PC-3 (cell line): ENCODE results near the gene RPS21.

Experiments used
- EZH2phosphoT487 ChIP-seq: fragments of 300-600 bp; sonication (generic); IDR thresholded peaks from 2 replicates; pipeline ENCODE4 v1.6.1; 2018; ENCODE audit warnings: mild to moderate bottlenecking, antibody characterized with exemption, low read length, borderline replicate concordance
- TF ChIP-seq, protein P1 (sequence below): fragments of 300-600 bp; sonication (generic); conservative IDR thresholded peaks from 2 replicates; pipeline ENCODE4 v1.5.1; 2017; ENCODE audit warnings: antibody characterized with exemption, low read depth, mild to moderate bottlenecking, low read length

DNA sequence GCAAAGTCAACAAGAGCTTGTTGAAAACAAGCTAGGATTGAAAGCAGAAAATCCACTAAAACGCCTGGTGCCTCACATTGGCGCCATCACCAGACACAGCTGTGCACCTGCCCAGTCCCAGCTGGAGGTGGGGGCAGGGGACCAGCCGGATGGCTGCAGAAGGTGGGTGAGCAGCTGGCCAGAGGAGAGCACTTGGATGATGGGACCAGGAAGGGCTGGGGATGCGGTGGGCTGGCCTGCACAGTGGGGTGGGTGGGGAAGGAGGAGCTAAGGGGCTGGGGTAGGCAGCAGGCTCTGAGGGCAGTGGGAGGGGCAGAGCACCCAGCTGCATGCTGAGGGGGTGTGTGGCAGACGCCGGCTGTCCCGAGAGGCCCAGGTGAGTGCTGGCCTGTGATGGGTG is 13.1 kb downstream of the RPS21 start:
- TF ChIP-seq, protein P1, sequence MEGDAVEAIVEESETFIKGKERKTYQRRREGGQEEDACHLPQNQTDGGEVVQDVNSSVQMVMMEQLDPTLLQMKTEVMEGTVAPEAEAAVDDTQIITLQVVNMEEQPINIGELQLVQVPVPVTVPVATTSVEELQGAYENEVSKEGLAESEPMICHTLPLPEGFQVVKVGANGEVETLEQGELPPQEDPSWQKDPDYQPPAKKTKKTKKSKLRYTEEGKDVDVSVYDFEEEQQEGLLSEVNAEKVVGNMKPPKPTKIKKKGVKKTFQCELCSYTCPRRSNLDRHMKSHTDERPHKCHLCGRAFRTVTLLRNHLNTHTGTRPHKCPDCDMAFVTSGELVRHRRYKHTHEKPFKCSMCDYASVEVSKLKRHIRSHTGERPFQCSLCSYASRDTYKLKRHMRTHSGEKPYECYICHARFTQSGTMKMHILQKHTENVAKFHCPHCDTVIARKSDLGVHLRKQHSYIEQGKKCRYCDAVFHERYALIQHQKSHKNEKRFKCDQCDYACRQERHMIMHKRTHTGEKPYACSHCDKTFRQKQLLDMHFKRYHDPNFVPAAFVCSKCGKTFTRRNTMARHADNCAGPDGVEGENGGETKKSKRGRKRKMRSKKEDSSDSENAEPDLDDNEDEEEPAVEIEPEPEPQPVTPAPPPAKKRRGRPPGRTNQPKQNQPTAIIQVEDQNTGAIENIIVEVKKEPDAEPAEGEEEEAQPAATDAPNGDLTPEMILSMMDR = no peak
- TF ChIP-seq EZH2phosphoT487 = no peak
